ENCODE results near the gene ABHD1.
"Not testable (repeated sequence)": the region's sequence is repeated elsewhere in the genome, so short reads cannot be mapped to it uniquely, and the experiment has no call there.

The ABHD1 gene

DNA sequence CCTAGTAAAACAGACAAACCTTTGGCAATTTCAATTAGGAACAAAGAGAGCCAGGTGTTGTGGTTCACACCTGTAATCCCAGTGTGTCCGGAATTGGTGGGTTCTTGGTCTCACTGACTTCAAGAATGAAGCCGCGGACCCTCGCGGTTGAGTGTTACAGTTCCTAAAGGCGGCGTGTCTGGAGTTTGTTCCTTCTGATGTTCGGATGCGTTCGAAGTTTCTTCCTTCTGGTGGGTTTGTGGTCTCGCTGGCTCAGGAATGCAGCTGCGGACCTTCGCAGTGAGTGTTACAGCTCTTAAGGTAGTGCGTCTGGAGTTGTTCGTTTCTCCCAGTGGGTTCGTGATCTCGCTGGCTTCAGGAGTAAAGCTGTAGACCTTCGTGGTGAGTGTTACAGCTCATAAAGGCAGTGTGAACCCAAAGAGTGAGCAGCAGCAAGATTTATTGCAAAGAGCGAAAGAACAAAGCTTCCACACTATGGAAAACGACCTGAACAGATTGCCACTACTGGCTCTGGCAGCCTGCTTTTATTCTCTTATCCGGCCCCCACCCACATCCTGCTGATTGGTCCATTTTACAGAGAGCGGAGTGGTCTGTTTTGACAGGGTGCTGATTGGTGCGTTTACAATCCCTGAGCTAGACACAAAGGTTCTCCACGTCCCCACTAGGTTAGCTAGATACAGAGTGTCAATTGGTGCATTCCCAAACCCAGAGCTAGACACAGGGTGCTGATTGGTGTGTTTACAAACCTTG lies 12.8 kb upstream of the ABHD1 start:
- DNase-seq = not testable (repeated sequence)

DNA sequence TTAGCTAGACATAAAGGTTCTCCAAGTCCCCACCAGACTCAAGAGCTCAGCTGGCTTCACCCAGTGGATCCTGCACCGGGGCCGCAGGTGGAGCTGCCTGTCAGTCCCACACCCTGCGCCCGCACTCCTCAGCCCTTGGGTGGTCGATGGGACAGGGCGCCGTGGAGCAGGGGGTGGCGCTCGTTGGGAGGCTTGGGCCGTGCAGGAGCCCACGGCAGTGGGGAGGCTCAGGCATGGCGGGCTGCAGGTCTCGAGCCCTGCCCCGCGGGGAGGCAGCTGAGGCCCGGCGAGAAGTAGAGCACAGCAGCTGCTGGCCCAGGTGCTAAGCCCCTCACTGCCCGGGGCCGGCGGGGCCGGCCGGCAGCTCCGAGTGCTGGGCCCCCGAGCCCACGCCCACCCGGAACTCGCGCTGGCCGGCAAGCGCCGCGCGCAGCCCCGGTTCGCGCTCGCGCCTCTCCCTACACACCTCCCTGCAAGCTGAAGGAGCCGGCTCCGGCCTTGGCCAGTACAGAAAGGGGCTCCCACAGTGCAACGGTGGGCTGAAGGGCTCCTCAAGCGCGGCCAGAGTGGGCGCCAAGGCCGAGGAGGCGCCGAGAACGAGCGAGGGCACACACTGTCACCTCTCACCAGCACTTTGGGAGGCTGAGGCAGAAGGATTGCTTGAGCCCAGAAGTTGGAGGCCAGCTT lies 12.1 kb upstream of the ABHD1 start:
- DNase-seq = not testable (repeated sequence)

DNA sequence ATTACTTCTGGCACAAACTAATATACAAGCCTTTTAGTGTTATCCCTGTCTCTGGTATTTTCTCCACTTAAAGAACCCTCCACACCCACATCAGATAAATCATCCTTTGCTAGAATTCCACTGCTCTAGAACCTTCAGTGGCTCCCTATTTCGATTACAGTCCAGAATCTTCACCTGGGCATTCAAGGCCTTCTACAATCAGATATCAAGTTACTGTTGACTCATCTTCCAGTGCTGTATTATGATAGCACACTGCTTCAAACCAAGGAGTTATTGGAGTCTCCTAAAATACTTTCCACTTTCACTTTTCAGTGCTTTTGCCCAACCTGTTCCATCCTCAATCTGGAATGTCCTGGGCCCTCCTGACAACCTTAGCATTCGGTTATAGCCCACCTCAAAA lies 8.1 kb upstream of the ABHD1 start:
- no peak for DNase-seq

DNA sequence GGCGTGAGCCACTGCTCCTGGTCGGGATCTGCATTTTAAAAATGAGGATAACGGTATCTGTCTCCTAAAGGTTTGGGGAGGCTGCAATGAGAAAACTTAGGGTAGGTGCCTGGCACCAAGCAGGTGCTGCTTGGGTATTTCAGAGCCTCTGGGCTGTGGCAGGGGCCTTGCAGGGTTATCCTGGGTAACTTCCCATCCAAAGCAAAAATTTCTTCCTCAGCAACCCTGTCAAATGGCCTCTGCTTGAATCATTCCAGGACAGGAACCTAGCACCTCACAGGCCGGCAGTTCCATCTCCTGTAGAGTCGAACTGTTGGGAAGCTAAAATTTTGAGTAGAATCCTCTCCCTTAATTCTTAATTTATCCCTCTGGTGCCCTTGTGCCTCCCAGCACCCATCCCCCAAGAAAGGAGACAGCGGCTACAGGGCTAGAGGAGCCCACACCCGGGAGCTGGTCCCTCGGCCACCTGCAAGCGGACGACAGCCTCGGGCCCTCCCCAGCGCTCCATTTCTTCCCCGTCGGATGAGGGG lies 5.6 kb upstream of the ABHD1 start:
- DNase-seq = no peak

DNA sequence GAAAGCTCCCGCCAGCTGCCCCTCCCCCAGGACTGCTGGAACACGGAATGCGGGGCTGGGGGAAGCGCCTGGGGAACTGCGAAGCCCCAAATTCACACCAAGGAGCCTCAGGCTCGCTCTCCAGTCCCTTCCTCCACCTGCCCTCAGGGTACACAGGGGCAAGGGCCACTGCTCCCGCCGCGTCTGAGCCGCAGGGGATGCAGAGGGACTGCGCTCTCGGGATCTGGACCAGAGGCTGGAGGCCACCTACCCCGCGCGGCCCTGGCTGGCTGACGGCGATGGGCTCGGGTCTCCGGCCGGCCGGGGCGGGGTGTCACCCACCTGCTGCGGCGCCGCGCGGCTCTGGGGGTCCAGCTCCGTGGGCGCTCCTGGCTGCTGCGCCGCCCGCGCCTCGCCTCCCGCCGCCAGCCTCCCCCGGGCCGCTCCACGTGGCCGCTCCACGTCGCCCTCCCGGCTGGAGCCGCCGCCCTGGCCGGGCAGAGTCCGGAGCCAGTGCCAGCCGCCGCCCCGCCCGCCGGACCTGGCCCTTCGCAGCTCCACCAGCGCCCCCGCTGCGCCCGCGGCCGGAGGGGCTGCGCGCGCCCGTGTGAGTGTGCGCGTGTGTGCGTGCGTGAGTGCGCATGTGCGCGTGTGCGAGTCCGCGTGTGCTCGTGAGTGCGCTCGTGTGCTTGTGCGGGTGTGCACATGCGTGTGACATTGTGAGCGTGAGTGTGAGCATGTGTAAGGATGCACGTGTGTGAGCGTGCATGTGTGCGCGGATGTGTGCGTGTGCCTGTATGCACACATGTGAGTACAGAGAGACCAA lies 4.9 kb upstream of the ABHD1 start, which contains the start of gene CGREF1:
TSS of gene CGREF1 (minus strand) at position 604 of the 805 bp plus-strand sequence. CDS start 14,762 bp downstream, outside the sequence.
- DNase-seq = no peak

DNA sequence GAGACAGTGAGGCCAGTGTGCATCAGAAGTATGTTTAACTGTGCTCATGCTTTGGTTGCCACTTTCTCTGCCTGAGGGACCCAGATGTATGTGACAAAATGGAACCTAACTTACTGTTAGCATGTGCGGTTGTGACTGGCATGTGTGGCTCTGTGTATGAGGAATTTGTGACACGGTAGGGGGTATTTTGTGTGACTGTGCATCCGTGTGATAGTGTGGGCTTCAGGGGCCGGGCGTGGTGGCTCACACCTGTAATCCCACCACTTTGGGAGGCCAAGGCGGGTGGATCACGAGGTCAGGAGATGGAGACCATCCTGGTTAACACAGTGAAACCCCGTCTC lies 4.3 kb upstream of the ABHD1 start:
- DNase-seq = not testable (repeated sequence)

DNA sequence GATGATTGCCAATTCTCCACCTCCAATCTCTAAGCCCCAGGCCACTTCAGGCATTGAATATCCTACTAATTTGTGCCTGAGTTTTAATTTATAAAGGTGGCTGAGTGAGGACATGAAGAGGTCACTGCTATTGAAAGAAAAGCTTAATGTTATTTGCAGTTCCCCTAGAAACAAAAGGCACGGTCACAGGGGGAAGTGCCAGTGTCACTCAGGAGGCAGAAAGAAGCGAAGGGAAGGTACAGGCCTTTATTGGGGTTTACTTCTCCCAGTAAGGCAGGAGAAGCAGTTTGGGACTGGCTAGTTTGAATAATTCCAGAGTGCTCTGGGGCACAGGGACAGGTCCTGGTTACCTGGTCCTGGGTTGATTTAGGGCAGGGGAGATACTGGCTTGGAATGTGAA lies 1.7 kb upstream of the ABHD1 start:
- no peak for DNase-seq

DNA sequence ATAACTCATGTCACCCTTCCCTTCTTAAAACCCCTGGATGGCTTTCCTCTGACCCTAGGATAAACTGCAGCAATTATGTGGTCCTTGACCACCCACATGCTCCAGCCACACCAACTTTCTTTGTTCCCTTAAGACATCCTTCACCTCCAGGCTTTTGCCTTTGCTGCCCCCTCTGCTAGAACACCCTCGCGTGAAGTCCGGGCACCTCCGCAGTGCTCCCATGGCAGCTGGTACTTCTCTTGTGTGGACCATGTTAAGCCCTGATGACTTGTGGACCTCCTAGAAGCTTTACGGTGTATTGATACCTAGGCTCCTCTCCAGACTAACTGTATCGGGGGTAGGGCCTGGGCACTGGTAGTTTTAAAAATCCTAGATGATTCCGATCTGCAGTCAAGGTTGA lies 824 bp upstream of the ABHD1 start:
- no peak for DNase-seq

DNA sequence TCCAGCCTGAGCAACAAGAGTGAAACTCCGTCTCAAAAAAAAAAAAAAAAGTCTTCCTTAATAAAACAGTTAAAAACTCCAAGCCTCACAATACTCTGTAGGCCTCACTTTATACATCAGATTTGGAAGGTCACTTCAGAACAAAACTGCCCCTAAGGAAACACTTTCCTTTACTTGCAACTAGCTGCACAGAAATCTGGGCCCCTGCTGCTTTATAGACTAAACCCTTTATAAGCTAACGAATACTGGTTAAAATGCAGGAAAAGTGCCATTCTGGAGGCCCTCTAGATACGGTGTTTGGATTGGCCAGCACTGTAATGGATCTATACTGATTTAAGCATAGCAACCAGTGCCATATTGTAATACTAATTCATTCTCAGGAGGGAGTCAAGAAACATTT lies 1.5 kb downstream of the ABHD1 start:
- DNase-seq = no peak

DNA sequence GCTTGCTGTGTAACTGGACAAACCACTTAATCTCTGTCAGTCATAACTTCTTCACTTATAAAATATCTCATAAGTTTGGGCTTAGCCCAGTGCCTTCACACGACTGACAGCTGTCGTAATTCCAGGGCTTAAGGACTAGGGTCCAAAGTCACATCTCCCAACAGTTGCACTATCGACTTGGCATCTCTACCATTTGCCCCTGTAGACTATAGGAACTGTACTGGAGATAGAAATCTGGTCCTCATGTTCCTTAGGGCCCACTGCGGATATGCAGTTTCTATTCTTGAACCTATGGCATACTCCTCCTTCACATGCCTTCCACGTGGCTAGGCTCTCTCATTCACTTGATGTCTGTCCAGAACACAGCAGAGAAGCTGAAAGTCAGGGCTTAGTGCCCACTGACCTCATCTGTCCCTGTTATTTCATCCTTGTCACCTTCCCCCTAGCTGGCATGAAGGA lies 2.7 kb downstream of the ABHD1 start:
- no peak for DNase-seq

DNA sequence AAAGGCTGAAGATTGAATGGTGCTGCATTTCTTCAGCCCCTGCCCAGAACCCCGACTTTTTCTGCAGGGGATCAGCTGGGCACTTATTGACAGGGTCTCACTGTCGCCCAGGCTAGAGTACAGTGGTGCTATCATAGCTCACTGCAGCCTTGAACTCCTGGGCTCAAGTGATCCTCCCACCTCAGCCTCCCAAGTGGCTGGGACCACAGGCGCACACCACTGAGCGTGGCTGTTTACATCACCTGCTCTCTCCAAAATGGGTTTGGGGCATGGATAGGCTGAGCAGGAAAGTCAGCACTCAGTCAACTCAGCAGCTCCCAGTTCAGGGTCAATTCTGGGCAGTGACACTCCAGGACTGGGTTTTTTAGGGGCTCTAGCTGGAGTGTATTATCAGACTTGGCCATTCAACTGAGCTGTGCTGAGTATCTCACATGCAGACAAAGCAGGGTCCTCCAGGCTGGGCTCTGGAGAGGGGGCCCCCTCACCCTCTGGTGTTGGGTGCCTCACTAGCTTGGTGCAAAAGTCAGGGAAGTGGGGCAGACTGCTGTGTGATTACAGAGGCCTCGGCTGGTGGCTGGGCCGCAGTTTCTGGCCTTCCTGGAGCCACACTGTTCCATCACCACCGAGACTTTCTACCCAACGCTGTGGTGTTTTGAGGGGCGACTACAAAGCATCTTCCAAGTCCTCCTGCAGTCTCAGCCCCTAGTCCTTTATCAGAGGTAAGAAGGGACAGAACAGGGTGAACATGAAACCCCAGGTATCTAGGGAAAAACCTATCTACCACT lies 4.5 kb downstream of the ABHD1 start:
- DNase-seq = no peak

DNA sequence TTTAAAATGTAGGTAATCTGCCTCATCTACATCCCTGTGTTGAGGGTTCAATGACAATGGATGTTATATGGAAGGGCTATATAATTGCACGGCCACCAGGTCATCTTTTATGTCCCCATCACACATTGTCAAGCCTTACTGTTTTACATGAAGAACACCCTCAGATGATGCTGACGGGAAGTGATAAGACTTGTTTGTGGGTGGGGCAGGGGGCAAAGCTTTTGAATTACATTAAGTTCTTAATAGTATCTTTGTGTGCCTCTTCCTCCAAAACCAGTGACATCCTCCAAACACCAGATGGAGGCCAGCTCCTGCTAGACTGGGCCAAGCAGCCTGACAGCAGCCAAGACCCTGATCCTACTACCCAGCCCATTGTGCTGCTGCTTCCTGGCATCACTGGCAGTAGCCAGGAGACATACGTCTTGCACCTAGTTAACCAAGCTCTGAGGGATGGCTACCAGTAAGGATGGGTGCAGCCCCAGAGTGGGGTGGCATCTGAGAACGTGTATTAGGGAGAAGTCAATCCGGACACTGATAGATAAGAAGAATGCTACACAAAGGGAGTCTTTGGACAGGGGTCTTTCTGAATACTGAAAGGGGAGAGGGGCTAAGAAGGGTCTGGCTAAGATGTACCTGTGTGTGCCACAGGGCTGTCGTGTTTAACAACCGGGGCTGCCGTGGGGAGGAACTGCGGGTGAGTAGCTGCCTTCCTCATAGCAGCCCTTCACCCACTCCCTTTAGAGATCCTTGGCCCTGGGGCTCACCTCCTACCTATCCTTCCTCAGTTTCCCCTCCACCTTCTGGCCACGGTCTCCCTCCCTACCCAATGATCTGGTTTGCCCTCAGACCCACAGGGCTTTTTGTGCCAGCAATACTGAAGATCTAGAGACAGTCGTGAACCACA lies 5.3 kb downstream of the ABHD1 start:
- DNase-seq = no peak

DNA sequence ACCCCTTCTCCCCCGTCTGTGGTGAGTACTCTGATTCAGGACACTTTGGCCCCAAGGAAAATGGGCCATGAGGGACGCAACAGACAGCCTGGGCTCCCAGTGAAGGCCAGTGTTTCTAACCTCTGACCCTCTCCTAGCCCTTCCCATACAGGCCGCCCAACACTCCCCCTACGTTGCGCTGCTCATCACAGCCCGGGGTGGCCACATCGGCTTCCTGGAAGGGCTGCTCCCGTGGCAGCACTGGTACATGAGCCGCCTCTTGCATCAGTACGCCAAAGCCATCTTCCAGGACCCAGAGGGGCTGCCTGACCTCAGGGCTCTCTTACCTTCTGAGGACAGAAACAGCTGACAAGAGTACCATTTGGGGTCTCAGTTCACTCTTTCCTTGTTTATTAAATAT lies 6.8 kb downstream of the ABHD1 start:
- DNase-seq = no peak

DNA sequence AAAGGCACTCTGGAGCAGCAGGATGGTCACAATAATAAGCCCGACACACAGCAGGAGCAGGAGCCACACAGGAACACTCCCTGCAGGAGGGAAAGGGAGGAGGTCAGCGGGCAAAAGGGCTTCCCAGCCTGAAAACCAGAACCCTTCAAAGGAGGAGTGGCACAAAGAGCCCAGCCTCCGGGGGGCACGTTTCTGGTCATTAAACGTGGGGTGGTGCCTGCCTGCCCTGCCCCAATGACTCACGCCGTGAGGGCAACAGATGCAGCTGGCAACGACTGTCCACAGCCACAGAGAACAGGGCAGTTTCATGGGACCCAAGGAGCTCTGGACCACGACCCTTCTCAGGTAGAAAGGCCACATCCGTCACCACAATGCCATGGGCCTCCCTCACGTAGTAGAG lies 7.8 kb downstream of the ABHD1 start:
- DNase-seq = no peak

DNA sequence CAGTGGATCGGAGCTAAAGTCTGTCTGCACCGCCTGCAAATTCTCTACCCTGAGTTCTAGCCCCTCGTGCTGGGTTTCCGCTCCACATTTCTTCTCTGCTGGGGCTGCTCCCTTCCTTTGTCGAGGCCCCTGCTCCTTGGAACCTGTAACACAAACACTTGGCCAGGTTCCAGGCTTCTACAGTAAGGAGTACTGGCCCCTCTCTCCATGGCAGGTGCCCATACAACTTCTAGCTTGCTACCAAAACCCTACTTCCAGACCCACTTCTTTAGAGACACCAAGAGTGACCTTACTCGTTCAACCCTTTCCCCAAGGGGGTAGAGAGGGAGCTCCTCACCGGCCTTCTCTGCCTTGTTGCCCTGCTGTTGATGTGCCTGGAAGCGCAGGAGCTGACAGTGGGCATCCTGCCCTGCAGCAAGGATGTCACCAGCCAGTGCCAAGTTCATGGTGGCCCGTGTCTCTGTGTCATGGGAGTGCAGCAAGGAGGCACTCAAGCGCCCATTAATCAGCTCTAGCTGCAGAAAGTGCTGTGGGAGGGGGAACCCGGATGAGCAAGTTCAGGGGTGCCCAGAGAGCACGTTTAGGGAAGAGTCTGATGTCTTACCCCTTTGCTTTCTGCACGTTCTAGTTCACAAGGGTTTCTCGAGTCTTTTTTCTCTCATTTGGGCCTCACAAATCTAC lies 9.7 kb downstream of the ABHD1 start:
- peak in 1 of 5 donors; percentile 27 for DNase-seq

DNA sequence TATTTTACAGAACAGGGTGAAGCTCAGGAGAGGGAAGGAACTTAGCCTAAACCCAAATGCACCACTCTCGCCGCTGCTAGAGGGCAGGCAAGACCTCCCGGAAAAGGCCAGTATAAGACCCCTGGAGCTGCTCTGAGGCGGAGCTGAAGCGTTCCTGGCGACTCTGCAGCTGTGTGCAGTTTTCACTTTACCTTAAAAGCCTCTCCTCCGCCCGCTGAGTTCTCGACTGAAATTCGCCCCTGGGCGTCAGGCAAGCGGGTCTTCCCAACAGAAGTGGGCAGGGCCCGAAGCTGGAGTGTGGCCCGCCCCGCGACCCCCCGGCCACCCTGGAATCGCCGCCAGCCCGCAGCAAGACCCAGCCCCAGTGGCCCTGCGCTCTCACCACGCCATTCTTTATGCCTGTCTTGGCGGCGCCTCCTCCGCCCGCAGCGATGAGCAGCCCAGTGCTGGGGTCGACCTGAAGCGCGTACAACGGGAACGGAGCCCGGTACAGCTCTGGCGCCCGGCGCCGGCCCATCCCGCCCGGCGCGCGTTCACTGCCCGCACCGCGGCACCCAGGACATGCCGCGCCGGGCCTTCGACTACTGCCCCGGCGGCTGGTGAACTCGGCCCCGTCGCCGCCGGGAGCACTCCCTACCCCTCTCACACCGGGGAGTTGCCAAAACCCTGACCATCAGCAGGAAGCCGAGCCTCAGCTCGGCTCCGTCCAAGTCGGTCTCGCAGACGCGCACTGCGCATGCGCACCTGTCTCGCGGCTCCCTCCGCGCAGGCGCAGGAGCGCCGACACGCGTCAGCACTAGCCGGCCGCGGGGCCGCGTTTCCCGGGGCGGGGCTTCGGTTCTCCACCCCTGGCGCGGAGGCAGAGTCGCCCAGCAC lies 10.5 kb downstream of the ABHD1 start, which contains the start of gene PREB:
TSS of gene PREB (minus strand) at position 732 of the 876 bp plus-strand sequence. CDS start at position 517, 215 bp downstream.
- peak; percentile 96 to 99 (median 97) for DNase-seq

DNA sequence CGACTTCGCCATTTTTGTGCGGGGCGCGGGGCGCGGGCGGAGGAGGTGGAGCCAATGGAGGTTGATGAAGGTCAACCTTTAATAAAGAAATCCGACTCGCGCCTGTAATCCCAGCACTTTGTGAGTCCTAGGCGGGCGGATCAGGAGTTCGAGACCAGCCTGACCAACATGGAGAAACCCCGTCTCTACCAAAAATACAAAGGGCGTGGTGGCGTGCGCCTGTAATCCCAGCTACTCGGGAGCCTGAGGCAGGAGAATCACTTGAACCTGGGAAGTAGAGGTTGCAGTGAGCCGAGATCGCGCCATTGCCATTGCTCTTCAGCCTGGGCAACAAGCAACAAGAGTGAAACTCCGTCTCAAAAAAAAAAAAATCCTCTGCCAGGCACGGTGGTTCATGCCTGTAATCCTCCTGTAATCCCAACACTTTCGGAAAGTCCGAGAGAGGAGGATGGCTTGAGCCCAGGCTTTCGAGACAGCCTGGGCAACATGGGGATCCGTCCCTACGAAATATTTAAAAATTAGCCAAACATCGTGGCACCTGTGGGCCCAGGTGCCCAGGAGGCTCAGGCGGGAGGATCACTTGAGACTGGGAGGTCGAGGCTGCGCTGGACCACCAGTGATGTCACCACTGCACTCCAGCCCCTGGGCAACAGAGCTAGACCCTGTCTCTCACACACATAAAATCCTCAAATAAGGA lies 11.3 kb downstream of the ABHD1 start:
- DNase-seq = no peak

DNA sequence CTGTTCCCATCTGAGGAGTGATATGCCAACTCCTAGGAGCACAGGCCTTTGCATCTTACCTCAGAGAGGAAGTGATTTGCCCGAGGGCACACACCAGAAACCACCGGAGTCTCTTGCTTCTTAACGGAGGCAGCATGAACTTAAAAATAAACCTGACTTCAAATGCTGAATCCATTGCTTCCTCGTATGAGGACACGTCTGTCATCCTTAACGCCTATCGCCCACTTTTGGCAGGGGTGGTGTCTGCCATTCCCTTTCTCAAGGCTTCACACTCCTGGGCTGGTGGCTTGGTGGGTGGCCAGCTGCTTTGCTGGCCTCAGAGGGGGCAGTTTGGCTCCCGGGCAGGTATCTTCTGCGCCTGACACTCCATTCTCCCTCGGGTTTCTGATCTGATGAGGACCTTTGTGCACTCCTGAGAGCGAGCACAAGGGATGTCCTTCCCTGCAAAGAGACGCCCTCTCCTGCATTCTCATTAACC lies 11.9 kb downstream of the ABHD1 start:
- no peak for DNase-seq

DNA sequence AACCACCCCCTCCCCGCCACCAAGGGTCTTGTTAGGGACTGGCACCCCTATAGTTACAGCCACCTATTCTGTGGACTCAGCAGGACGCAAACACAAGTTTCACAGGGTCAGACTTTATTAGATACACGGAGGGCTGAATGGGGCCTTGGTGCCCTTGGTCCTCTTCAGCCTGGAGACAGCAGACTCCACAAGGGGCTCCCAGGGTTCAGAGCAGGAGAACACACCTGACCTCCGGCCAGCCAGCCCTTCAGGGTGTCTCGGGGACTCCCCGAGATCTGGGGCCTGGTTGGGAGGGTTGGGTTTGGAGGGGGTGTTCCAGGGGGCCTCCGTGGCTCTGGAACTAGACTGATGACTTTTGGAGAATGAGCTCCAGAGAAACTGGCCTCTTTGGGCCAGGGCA lies 13.1 kb downstream of the ABHD1 start:
- DNase-seq = no peak
